Bronchial epithelial cell (primary cell): Measurements from ENCODE around the gene EPHA6. TPM values are rescaled to one million over a fixed set of nuclear protein-coding genes. Genes with fewer than 3 reads are reported as not detected.

Experiments used
- DNase-seq: peaks from one replicate; pipeline ENCODE4 v3.0.0-alpha.2; 2010; ENCODE audit warnings: low read depth
- FAIRE-seq: peaks from 2 replicates; lab custom pipeline; 2011; peaks lifted over from hg19 to GRCh38; lab: Jason Lieb, UNC
- H3K27me3 ChIP-seq: 2 replicates; pipeline ENCODE4 v1.5.1; 2011; ENCODE audit warnings: low read length; ENCODE audit not compliant: control insufficient read depth, insufficient read depth
- H3K36me3 ChIP-seq: 2 replicates; pipeline ENCODE4 v1.5.1; 2011; ENCODE audit warnings: low read length; ENCODE audit not compliant: control insufficient read depth, insufficient read depth
- H3K4me3 ChIP-seq: 2 replicates; pipeline ENCODE4 v1.5.1; 2011; ENCODE audit warnings: mild to moderate bottlenecking, low read depth, low read length, control low read depth
- total RNA-seq: library from RNA; depleted of rRNA; stranded (reverse); fragments of >200 nt; gene quantifications from 2 replicates; pipeline ENCODE4 v1.2.1, GENCODE V29; 2014
- TF ChIP-seq, protein P1 (sequence below): IDR thresholded peaks from 2 replicates; pipeline ENCODE4 v1.5.1; 2011; ENCODE audit warnings: mild to moderate bottlenecking, moderate library complexity, low read length, control low read depth, inconsistent platforms; ENCODE audit not compliant: insufficient read depth, severe bottlenecking

Gene EPHA6
- total RNA-seq, 1 donor from 2014 or later = 0.26 TPM

- no peak overlapping the region for H3K4me3 ChIP-seq
- FAIRE-seq (no peak), DNase-seq (no peak)
- no peaks in the 10 kb centered on the region for H3K27me3 ChIP-seq
- no peaks in the 10 kb centered on the region for H3K36me3 ChIP-seq
- TF ChIP-seq, protein P1, sequence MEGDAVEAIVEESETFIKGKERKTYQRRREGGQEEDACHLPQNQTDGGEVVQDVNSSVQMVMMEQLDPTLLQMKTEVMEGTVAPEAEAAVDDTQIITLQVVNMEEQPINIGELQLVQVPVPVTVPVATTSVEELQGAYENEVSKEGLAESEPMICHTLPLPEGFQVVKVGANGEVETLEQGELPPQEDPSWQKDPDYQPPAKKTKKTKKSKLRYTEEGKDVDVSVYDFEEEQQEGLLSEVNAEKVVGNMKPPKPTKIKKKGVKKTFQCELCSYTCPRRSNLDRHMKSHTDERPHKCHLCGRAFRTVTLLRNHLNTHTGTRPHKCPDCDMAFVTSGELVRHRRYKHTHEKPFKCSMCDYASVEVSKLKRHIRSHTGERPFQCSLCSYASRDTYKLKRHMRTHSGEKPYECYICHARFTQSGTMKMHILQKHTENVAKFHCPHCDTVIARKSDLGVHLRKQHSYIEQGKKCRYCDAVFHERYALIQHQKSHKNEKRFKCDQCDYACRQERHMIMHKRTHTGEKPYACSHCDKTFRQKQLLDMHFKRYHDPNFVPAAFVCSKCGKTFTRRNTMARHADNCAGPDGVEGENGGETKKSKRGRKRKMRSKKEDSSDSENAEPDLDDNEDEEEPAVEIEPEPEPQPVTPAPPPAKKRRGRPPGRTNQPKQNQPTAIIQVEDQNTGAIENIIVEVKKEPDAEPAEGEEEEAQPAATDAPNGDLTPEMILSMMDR = no peak
These were observed 536.6 kb downstream of the EPHA6 start for GRCh38 chr3:97350971-97351370.

DNA sequence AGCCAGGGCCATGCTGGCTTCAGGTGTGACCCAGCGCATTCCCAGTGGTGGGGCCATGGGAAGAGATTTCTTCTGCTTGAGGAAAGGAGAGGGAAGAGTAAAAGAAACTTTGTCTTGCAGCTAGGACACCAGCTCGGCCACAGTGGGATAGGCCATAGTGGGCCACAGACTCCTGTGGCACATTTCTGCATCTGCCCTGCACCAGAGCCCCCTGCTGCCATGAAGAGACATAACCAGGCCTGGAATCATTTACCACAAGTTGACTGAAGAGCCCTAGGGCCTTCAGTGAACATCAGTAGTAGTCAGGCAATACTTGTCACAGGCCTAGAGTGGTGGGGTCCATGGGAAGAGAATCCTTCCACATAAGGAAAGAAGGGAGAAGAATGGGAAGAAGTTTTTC is 538.8 kb downstream of the EPHA6 start:
- H3K4me3 ChIP-seq = no peak overlapping the region
- H3K27me3 ChIP-seq = no peaks in the 10 kb centered on the region
- FAIRE-seq (no peak), DNase-seq (no peak)
- H3K36me3 ChIP-seq = no peaks in the 10 kb centered on the region
- TF ChIP-seq, protein P1 = no peak

DNA sequence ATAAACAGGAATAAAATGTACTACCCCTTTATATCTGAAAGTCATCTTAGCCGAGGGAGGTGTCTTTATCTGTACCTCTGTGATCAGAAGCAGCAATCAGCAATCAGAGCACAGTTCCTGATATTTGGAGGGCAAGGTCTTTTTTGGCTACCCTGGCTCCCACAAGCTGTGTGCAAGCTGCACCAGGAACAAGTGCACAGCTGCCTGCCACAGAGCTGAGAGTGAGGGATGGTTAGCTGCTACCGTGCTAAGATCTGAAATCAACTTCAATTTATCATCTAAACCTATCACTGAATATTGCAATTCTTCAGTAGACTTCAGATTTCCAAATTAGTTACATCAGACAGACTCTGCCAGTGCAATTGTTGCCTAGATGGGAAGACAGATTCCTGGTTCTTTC is 545.6 kb downstream of the EPHA6 start:
- H3K27me3 ChIP-seq = no peaks in the 10 kb centered on the region
- no peaks in the 10 kb centered on the region for H3K36me3 ChIP-seq
- H3K4me3 ChIP-seq = no peak overlapping the region
- FAIRE-seq (no peak), DNase-seq (no peak)
- TF ChIP-seq, protein P1 = no peak

DNA sequence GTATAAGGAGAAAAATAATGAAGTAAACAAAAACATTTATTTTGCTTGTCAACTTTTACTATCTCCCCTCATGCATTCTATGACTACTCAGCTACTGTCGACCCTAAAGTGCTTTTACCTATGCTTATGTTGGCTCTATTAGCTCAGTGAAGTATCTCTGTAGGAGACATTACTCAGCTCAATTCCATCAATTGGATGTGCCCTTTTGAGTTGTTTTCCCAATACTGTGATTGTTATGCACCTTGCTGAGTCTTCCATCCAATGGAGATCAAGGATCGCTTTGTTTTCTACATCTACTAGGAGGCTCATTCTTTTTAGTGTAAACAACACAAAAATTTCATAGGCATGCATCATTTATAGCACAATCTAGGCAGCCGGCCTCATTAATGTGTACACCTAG is 546.4 kb downstream of the EPHA6 start:
- Histone ChIP-seq H3K36me3 (no peaks in the 10 kb centered on the region), H3K27me3 (no peaks in the 10 kb centered on the region), H3K4me3 (no peak overlapping the region)
- DNase-seq (no peak), FAIRE-seq (no peak)
- TF ChIP-seq, protein P1 = no peak

GRCh38 chr3:97384583-97384982 is 570.2 kb downstream of the EPHA6 start:
- FAIRE-seq = no peak
- no peaks in the 10 kb centered on the region for H3K36me3 ChIP-seq
- no peak for DNase-seq
- no peaks in the 10 kb centered on the region for H3K27me3 ChIP-seq
- TF ChIP-seq, protein P1 = no peak
- no peak overlapping the region for H3K4me3 ChIP-seq

DNA sequence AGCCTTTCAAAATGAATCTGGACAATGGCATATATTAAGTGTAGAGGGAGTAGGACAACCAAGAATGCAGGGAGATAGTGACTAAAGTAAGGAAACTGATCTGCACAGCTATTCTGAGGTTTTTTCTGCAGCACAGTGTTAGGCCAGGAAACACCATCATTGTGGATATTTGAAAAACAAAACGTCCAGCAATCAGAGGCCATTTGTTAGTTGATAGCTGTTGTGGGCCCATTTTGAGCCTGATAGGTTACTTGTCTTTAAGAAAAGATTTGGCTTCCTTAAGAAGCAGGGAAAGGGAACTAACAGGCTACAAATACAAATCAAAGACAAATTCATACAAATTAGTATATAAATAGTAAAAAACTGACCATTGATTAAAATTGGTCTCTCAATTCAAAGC is 574.4 kb downstream of the EPHA6 start:
- DNase-seq (no peak), FAIRE-seq (no peak)
- TF ChIP-seq, protein P1 = no peak
- Histone ChIP-seq H3K36me3 (no peaks in the 10 kb centered on the region), H3K4me3 (no peak overlapping the region), H3K27me3 (no peaks in the 10 kb centered on the region)
